ENCODE data around the gene NEGR1. TPM values are rescaled to one million over a fixed set of nuclear protein-coding genes. Genes with fewer than 3 reads are reported as not detected.

Gene NEGR1
- total and polyA plus RNA-seq, 8 donors = 1.2 to 35.4 (median 7.7) TPM

DNA sequence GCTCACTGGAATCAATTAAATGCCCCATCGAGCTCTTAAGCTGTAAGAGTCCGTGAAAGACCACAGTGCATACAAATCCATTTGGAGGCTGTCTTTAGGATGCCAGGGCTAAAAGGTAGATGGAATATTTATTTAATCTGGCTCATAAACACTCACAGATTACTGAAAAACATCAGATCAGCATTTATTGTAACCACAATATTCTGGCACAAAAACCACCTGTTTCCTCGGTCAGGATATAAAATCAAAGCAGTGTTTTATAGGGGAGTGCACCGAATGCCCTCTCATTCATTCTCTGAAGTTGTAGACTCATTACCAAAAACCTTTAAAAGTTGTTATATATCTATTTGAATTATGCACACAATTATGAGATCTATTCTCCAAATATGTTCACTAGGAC is 500.9 kb downstream of the NEGR1 start:
- Histone ChIP-seq H3K4me3 (no peak overlapping the region), H3K4me1 (peaks cover 0 to 21% (median 5%) of the 10 kb centered on the region in 4 donors), H3K36me3 (no peaks in the 10 kb centered on the region), H3K27me3 (no peaks in the 10 kb centered on the region), H3K9me3 (no peaks in the 10 kb centered on the region), H3K27ac (no peak overlapping the region)
- intact Hi-C loops (cut with DNase I; ENCODE audit: low total_unique reads) = no loop called here
- TF ChIP-seq, protein P1, sequence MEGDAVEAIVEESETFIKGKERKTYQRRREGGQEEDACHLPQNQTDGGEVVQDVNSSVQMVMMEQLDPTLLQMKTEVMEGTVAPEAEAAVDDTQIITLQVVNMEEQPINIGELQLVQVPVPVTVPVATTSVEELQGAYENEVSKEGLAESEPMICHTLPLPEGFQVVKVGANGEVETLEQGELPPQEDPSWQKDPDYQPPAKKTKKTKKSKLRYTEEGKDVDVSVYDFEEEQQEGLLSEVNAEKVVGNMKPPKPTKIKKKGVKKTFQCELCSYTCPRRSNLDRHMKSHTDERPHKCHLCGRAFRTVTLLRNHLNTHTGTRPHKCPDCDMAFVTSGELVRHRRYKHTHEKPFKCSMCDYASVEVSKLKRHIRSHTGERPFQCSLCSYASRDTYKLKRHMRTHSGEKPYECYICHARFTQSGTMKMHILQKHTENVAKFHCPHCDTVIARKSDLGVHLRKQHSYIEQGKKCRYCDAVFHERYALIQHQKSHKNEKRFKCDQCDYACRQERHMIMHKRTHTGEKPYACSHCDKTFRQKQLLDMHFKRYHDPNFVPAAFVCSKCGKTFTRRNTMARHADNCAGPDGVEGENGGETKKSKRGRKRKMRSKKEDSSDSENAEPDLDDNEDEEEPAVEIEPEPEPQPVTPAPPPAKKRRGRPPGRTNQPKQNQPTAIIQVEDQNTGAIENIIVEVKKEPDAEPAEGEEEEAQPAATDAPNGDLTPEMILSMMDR (IDR thresholded peaks at IDR 0.05) = no peak
- TF ChIP-seq POLR2AphosphoS5 (IDR thresholded peaks at IDR 0.05) = no peak
- no peak for TF ChIP-seq POLR2A (IDR thresholded peaks at IDR 0.05)
- TF ChIP-seq EP300 (IDR thresholded peaks at IDR 0.05) = no peak
- no peak for DNase-seq
- 77 to 91% (median 87%) methylated on average over 4 of the region's 4 CpGs for WGBS, 5 donors

GRCh38 chr1:71780681-71781080 is 501.7 kb downstream of the NEGR1 start:
- Histone ChIP-seq H3K27ac (no peak overlapping the region), H3K4me3 (no peak overlapping the region), H3K36me3 (peaks cover 0 to under 1% (median under 1%) of the 10 kb centered on the region in 4 donors), H3K27me3 (no peaks in the 10 kb centered on the region), H3K9me3 (no peaks in the 10 kb centered on the region), H3K4me1 (peaks cover 0 to 13% (median 5%) of the 10 kb centered on the region in 4 donors)
- WGBS, 5 donors = 89 to 97% (median 93%) methylated on average over 3 of the region's 3 CpGs
- DNase-seq = no peak
- intact Hi-C loops (cut with DNase I; ENCODE audit: low total_unique reads) = no loop called here
- TF ChIP-seq POLR2A (IDR thresholded peaks at IDR 0.05) = no peak
- TF ChIP-seq, protein P1 (IDR thresholded peaks at IDR 0.05) = no peak
- TF ChIP-seq POLR2AphosphoS5 (IDR thresholded peaks at IDR 0.05) = no peak
- no peak for TF ChIP-seq EP300 (IDR thresholded peaks at IDR 0.05)

DNA sequence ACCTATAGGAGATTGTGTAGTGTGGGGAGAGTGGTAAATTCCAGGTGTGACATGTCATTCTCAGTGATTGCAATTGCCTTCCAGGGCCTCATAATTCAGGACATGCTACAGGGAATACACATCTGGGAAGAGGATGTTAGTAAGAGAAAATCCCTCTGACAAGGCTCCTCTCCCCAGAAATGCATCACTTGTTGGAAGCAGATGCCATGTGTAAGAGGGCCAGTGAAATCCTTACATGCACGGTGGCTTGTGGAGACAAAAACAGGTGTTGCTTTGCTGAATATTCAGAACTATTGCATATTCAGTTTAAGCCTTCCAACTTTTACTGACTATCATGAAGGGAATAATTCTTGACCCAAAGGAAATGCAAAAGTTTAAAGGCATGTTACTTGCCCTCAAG is 503.4 kb downstream of the NEGR1 start:
- no peaks in the 10 kb centered on the region for H3K27me3 ChIP-seq
- WGBS, 5 donors = 50 to 71% (median 58%) methylated on average over 1 of the region's 1 CpG
- intact Hi-C loops (cut with DNase I; ENCODE audit: low total_unique reads) = no loop called here
- H3K36me3 ChIP-seq = peaks cover 0 to 7% (median 2%) of the 10 kb centered on the region in 4 donors
- H3K4me3 ChIP-seq = no peak overlapping the region
- TF ChIP-seq POLR2AphosphoS5 (IDR thresholded peaks at IDR 0.05) (no peak), POLR2A (IDR thresholded peaks at IDR 0.05) (no peak), EP300 (IDR thresholded peaks at IDR 0.05) (no peak)
- TF ChIP-seq, protein P1 (IDR thresholded peaks at IDR 0.05) = no peak
- no peaks in the 10 kb centered on the region for H3K9me3 ChIP-seq
- H3K4me1 ChIP-seq = peaks cover 0 to 6% (median 2%) of the 10 kb centered on the region in 4 donors
- H3K27ac ChIP-seq = no peak overlapping the region
- no peak for DNase-seq

GRCh38 chr1:71777094-71777493 is 505.2 kb downstream of the NEGR1 start:
- no peak for DNase-seq

More at GRCh38 chr1:71777094-71777493, 505.2 kb downstream of the NEGR1 start:
- Histone ChIP-seq H3K27me3 (no peaks in the 10 kb centered on the region), H3K36me3 (peaks cover 0 to 7% (median 2%) of the 10 kb centered on the region in 4 donors), H3K4me1 (no peaks in the 10 kb centered on the region), H3K4me3 (no peak overlapping the region), H3K9me3 (no peaks in the 10 kb centered on the region), H3K27ac (no peak overlapping the region)
- TF ChIP-seq POLR2AphosphoS5 (IDR thresholded peaks at IDR 0.05) = no peak
- TF ChIP-seq, protein P1 (IDR thresholded peaks at IDR 0.05) = no peak
- no peak for TF ChIP-seq POLR2A (IDR thresholded peaks at IDR 0.05)
- TF ChIP-seq EP300 (IDR thresholded peaks at IDR 0.05) = no peak
- intact Hi-C loops (cut with DNase I; ENCODE audit: low total_unique reads) = no loop called here

Measured in stomach (tissue), 9 donors.